Neuronal stem cell (in vitro differentiated cells): ENCODE measurements around the gene SLC30A2.

ENCODE experiments used
- DNase-seq: peaks from one replicate; pipeline ENCODE4 v3.0.0-alpha.2; 2013; ENCODE audit warnings: low spot score
- H2AFZ ChIP-seq: one replicate; pipeline ENCODE4 v1.6.1; 2013; ENCODE audit warnings: mild to moderate bottlenecking, low read length, inconsistent platforms
- H2AK5ac ChIP-seq: 2 replicates; pipeline ENCODE4 v1.6.1; 2013; ENCODE audit warnings: low read depth, mild to moderate bottlenecking, inconsistent platforms, low read length, moderate library complexity, mixed read lengths
- H2BK120ac ChIP-seq: 2 replicates; pipeline ENCODE4 v1.6.1; 2013; ENCODE audit warnings: low read depth, mild to moderate bottlenecking, inconsistent platforms, low read length, moderate library complexity, mixed read lengths
- H2BK12ac ChIP-seq: one replicate; pipeline ENCODE4 v1.6.1; 2013; ENCODE audit warnings: low read length, inconsistent platforms
- H2BK15ac ChIP-seq: 2 replicates; pipeline ENCODE4 v1.6.1; 2013; ENCODE audit warnings: mild to moderate bottlenecking, low read length, inconsistent platforms, mixed read lengths
- H2BK5ac ChIP-seq: one replicate; pipeline ENCODE4 v1.6.1; 2013; ENCODE audit warnings: inconsistent platforms, mild to moderate bottlenecking, low read length, moderate library complexity
- H3K14ac ChIP-seq: one replicate; pipeline ENCODE4 v1.6.1; 2013; ENCODE audit warnings: low read length, inconsistent platforms
- H3K18ac ChIP-seq: 2 replicates; pipeline ENCODE4 v1.6.1; 2013; ENCODE audit warnings: low read length, inconsistent platforms
- H3K23ac ChIP-seq: 2 replicates; pipeline ENCODE4 v1.6.1; 2013; ENCODE audit warnings: low read depth, mild to moderate bottlenecking, mixed read lengths, low read length, inconsistent platforms; ENCODE audit not compliant: poor library complexity
- H3K27ac ChIP-seq: replicated peaks from 3 replicates; pipeline ENCODE4 v1.5.1; 2013; ENCODE audit warnings: low read length, inconsistent platforms
- H3K27me3 ChIP-seq, 3 experiments: 2 replicates each; pipeline ENCODE4 v1.6.1; 2013; ENCODE audit warnings: low read length in 3 of 3, mild to moderate bottlenecking in 2 of 3, inconsistent platforms in 1 of 3, low read depth in 1 of 3, mixed read lengths in 1 of 3, moderate library complexity in 1 of 3; ENCODE audit not compliant: control insufficient read depth in 3 of 3, insufficient read depth in 3 of 3
- H3K36me3 ChIP-seq, 2 donors: replicated peaks in 1 of 2; 2 replicates each; pipeline ENCODE4 v1.6.1; 2013; ENCODE audit warnings: low read length in 2 of 2; ENCODE audit not compliant: control insufficient read depth in 2 of 2, insufficient read depth in 2 of 2
- H3K4ac ChIP-seq: 2 replicates; pipeline ENCODE4 v1.6.1; 2013; ENCODE audit warnings: inconsistent platforms, mild to moderate bottlenecking, low read length, moderate library complexity
- H3K4me1 ChIP-seq, 2 donors: 1 replicate in 1 of 2; 2 replicates in 1 of 2; pipeline ENCODE4 v1.6.1; 2013; ENCODE audit warnings: low read length in 2 of 2, low read depth in 1 of 2; ENCODE audit not compliant: control insufficient read depth in 2 of 2, insufficient read depth in 1 of 2
- H3K4me2 ChIP-seq: one replicate; pipeline ENCODE4 v1.6.1; 2013; ENCODE audit warnings: mild to moderate bottlenecking, low read length, inconsistent platforms; ENCODE audit not compliant: insufficient read depth, poor library complexity, severe bottlenecking
- H3K4me3 ChIP-seq, 2 donors: 2 replicates each; pipeline ENCODE4 v1.5.1; 2013; ENCODE audit warnings: low read length in 2 of 2, mild to moderate bottlenecking in 2 of 2, inconsistent platforms in 1 of 2, moderate library complexity in 1 of 2
- H3K79me1 ChIP-seq: one replicate; pipeline ENCODE4 v1.6.1; 2013; ENCODE audit warnings: low read depth, mild to moderate bottlenecking, inconsistent platforms, low read length, moderate library complexity
- H3K9ac ChIP-seq: one replicate; pipeline ENCODE4 v1.6.1; 2013; ENCODE audit warnings: mild to moderate bottlenecking, low read depth, low read length, inconsistent platforms; ENCODE audit not compliant: poor library complexity
- H3K9me3 ChIP-seq, 2 donors: replicated peaks in 1 of 2; 2 replicates each; pipeline versions ENCODE3 to v1.6.1; 2013; ENCODE audit warnings: low read length in 2 of 2, mild to moderate bottlenecking in 2 of 2, inconsistent platforms in 1 of 2, low read depth in 1 of 2, mixed read lengths in 1 of 2, moderate library complexity in 1 of 2; ENCODE audit not compliant: control insufficient read depth in 2 of 2, insufficient read depth in 1 of 2
- H4K8ac ChIP-seq: one replicate; pipeline ENCODE4 v1.6.1; 2013; ENCODE audit warnings: low read depth, mild to moderate bottlenecking, inconsistent platforms, low read length, moderate library complexity
- H4K91ac ChIP-seq: one replicate; pipeline ENCODE4 v1.6.1; 2013; ENCODE audit warnings: low read length, low read depth, mild to moderate bottlenecking, inconsistent platforms; ENCODE audit not compliant: poor library complexity
- WGBS, 2 donors: extraction: QIAGEN DNeasy Blood & Tissue Kit; methylation state at CpG; one replicate each; pipeline ENCODE4 v1.1.7; 2013; ENCODE audit warnings: missing lambda C conversion rate in 2 of 2, mixed read lengths in 1 of 2; ENCODE audit not compliant: insufficient read length in 2 of 2, insufficient replicate concordance in 1 of 2; ENCODE audit errors: extremely low coverage in 2 of 2; 5-methylcytosine and 5-hydroxymethylcytosine counted together

SLC30A2 gene

GRCh38 chr1:26049531-26050247 lies 3.8 kb upstream of the SLC30A2 start:
- H3K23ac ChIP-seq: no peak overlapping the region
- no peak overlapping the region for H3K14ac ChIP-seq
- no peak overlapping the region for H3K27ac ChIP-seq
- no peak overlapping the region for H2AFZ ChIP-seq
- no peak overlapping the region for H2BK12ac ChIP-seq
- no peak overlapping the region for H2BK5ac ChIP-seq
- no peak overlapping the region for H4K91ac ChIP-seq
- no peak overlapping the region for H2BK120ac ChIP-seq
- H3K4me1 ChIP-seq: peaks cover 2 to 8% of the 10 kb centered on the region in 2 donors
- no peak overlapping the region for H3K4me2 ChIP-seq
- no peak for DNase-seq
- no peak overlapping the region for H3K4me3 ChIP-seq
- peaks cover 18 to 89% (median 45%) of the 10 kb centered on the region in 3 experiments for H3K27me3 ChIP-seq
- no peak overlapping the region for H4K8ac ChIP-seq
- H3K9me3 ChIP-seq: peaks cover 0 to 2% of the 10 kb centered on the region in 2 donors
- H3K79me1 ChIP-seq: no peaks in the 10 kb centered on the region
- H3K36me3 ChIP-seq: no peaks in the 10 kb centered on the region
- no peak overlapping the region for H3K4ac ChIP-seq
- peak overlapping the region; percentile 63 for H3K18ac ChIP-seq
- H3K9ac ChIP-seq: no peak overlapping the region
- no CpG with 5 or more reads among the region's 10 CpGs for WGBS, 2 donors
- no peak overlapping the region for H2AK5ac ChIP-seq
- no peak overlapping the region for H2BK15ac ChIP-seq

GRCh38 chr1:26047278-26047874 lies 1.5 kb upstream of the SLC30A2 start:
- H3K4ac ChIP-seq: no peak overlapping the region
- H2BK12ac ChIP-seq: no peak overlapping the region
- no peak overlapping the region for H3K27ac ChIP-seq
- peaks cover 0 to 2% of the 10 kb centered on the region in 2 donors for H3K9me3 ChIP-seq
- H3K23ac ChIP-seq: no peak overlapping the region
- H3K79me1 ChIP-seq: no peaks in the 10 kb centered on the region
- peaks cover 0 to 8% of the 10 kb centered on the region in 2 donors for H3K4me1 ChIP-seq
- H3K4me2 ChIP-seq: no peak overlapping the region
- H3K27me3 ChIP-seq: peaks cover 21 to 98% (median 68%) of the 10 kb centered on the region in 3 experiments
- H2BK15ac ChIP-seq: no peak overlapping the region
- no peak overlapping the region for H2BK120ac ChIP-seq
- no peak overlapping the region for H3K9ac ChIP-seq
- no CpG with 5 or more reads among the region's 7 CpGs for WGBS, 2 donors
- no peak overlapping the region for H3K4me3 ChIP-seq
- H2AFZ ChIP-seq: no peak overlapping the region
- no peak overlapping the region for H4K91ac ChIP-seq
- no peak overlapping the region for H2AK5ac ChIP-seq
- H3K14ac ChIP-seq: no peak overlapping the region
- H3K36me3 ChIP-seq: no peaks in the 10 kb centered on the region
- H3K18ac ChIP-seq: no peak overlapping the region
- DNase-seq: no peak
- H2BK5ac ChIP-seq: no peak overlapping the region
- no peak overlapping the region for H4K8ac ChIP-seq

- Histone ChIP-seq H2AFZ (peak overlapping the region; percentile 85), H2AK5ac (peak overlapping the region; percentile 40), H2BK120ac (no peak overlapping the region), H3K27ac (no peak overlapping the region), H3K9me3 (peaks cover 0 to 2% of the 10 kb centered on the region in 2 donors), H2BK12ac (no peak overlapping the region), H3K23ac (peak overlapping the region; percentile 49), H3K4me3 (peak overlapping the region in 1 of 2 donors; percentile 59), H3K14ac (no peak overlapping the region), H3K4ac (no peak overlapping the region), H3K4me1 (peaks cover 0 to 8% of the 10 kb centered on the region in 2 donors), H2BK5ac (no peak overlapping the region), H4K91ac (no peak overlapping the region), H4K8ac (peak overlapping the region; percentile 19), H3K36me3 (no peaks in the 10 kb centered on the region), H3K4me2 (peak overlapping the region; percentile 63), H3K18ac (peak overlapping the region; percentile 86), H2BK15ac (peak overlapping the region; percentile 79), H3K9ac (no peak overlapping the region), H3K79me1 (no peaks in the 10 kb centered on the region), H3K27me3 (peaks cover 21 to 96% (median 68%) of the 10 kb centered on the region in 3 experiments)
- no CpG with 5 or more reads among the region's 57 CpGs for WGBS, 2 donors
- DNase-seq: no peak
These were observed 553 bp upstream of the SLC30A2 start for GRCh38 chr1:26046246-26047095.
